Right forelimb (tissue), 1 donor: Measurements from ENCODE around the gene JPT2.

Experiments
- DNase-seq: peaks from one replicate; pipeline ENCODE4 v3.0.0-alpha.2; 2018

Gene JPT2, protein sequence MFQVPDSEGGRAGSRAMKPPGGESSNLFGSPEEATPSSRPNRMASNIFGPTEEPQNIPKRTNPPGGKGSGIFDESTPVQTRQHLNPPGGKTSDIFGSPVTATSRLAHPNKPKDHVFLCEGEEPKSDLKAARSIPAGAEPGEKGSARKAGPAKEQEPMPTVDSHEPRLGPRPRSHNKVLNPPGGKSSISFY

DNA sequence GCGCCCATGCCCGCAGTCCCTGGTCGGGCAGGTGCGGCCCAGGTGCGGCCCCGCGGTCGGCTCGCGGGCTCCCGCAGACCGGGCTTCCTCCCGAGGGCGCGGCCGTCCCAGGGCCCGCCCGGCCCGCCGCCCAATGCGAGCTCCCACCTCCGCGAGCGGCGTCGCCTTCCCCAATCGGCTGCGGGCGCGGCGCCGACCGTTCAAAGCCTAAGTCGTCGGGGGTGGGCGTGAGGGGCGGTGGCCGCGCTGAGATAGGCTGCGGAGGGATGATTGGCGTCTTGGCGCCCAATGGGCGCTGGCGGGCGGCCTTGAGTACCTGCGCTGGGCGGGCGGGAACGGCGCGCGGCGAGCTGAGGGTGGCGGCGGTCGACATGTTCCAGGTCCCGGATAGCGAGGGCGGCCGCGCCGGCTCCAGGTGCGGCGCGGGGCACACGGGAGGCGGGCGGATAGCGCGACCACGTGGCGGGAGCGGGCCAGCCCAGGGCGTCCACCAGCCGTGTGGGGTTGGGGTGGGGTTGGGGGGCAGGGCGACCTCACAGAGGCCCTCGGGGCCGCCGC, at the start of gene JPT2:
Gene JPT2, plus strand, starts transcription at position 338 of the 558 bp plus-strand sequence. Its CDS starts 34 bp downstream, at position 372.
- peak; percentile 95 for DNase-seq

DNA sequence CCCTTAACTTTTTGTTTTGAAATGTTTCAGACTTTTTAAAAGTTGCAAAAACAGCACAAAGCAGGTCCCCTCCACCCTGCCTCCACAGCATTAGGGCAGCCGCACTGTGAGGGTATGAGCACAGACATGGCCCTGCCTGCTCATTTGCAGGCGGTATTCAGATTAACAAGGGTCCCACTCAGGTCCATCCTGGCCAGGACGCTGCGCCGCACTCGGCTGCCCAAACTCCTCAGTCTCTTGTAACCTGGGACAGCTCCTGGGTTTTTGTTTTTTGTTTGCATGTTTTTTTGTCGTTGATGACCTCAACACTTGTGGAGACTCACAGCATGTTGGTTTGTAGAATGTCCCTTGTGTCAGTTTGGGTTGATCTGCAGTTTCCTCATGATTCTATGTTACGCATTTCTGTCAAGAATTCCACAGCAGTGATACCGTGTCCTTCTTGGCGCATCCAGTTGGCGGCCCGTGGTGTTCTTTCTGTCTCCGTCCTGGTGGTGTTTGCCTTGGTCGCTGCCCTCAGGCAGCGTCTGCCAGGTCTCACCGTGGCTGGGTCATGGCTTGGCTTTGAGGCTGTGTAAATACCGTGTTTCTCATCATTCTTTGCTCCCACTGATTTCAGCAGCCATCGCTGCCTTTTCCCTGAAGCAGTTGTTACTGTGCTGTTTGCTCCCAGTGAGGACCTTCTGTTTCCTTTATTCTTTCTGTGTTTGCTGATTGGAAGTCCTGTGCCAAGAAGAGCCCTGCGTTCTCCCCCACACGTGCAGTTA, 47.4 kb upstream of the JPT2 start:
- DNase-seq: no peak

DNA sequence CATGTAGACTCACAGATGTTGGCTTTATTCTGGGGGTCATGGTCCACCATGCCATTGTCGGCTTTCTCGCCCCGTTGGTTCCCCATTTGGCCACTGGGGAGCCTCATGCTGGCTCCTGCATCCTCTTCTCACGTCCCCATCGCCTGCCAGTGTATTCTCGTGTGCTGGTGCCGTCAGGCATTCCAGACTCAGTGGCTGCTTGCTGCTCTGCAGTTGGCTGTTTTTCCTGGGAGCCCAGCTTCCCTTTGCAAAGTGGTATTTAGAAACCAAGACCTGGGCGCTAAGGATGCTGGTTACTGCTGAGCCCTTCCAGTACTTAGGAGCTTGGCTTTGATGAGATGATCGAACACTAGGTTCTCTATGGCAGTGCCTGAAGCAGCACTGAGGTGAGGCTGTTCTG, 46.8 kb upstream of the JPT2 start:
- DNase-seq: no peak

DNA sequence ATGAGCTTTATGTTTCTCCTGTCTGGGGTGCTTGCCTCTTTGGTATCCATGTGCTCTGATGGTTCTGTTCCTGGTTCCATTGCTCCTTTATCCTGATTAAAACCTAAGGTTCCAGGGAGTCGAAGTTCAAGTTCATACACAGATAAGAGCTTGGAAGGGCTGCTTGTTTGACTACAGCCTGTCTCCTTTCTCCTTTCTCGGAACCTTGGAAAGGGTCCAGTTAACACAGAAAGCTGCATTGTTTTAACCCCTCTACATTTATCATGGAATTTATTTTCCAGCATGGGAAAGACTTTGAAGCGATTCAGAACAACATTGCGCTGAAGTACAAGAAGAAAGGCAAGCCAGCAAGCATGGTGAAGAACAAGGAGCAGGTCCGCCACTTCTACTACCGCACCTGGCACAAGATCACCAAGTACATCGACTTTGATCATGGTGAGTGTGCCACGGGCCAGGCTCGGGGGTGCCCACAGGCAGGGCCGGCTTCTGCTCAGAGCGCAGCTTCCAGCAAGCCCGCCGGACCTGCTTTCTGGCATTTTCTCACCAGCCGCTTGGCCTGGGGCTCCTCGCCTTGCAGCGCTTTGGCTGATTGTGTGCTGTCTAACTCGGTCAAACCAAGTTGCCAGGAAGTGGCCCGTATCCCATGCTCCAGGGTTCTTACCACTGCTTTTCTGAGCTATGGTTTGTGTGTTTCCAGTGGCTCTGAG, 46.0 kb upstream of the JPT2 start:
- DNase-seq: no peak

DNA sequence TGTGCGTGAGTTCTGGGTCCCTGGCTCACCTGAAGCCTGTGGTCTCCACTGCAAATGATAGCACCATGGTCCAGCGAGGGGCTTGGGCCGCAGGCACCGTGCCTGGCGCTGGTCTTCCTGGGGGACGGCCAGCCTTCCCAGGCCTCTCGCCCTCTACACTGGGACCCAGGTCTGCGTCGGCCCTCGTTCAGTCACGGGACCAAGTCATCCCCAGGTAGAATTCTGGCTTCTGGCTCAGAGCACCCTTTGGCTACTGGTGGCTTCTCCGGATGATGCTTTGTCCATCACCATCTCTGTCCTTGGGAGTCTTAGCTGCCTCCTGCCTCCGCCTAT, 45.5 kb upstream of the JPT2 start:
- DNase-seq: no peak

DNA sequence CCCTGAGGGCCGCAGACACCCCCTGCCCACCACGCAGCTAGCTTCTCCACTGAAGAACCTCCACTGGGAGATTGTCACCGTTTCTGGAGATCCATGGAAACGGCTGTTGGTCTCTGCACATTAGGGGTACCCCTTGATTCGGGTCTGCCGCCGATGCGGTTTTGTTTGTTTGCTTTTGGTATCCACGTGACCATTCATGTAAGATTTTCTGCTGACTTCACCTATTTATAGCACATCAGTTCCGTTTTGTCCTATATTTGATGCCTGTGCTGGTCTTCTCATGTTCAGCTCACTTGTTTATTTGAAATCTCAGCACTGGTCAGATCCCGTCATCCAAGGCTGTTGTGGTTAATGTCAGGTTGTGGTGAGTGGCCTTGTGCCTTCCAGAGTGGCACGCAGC, 44.8 kb upstream of the JPT2 start:
- DNase-seq: no peak

DNA sequence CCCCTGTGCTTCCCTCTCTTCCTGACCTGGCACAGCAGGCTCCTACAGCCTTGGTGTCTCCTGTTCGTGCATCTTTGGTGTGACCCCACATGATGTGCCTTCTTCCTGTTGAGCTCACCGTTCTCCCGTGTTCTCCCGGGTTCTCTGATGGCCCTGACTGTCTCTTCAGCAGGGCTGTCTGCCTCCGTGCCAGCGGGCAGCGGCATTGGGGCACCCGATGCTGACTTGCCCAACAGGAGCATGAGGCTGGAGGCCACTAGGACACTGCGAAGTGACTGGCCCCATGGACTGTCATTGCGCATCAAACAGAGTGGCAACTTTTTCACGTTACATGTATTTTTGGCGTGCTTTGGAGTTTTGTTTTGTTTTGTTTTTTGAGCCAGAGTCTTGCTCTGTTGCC, 43.5 kb upstream of the JPT2 start:
- no peak for DNase-seq

DNA sequence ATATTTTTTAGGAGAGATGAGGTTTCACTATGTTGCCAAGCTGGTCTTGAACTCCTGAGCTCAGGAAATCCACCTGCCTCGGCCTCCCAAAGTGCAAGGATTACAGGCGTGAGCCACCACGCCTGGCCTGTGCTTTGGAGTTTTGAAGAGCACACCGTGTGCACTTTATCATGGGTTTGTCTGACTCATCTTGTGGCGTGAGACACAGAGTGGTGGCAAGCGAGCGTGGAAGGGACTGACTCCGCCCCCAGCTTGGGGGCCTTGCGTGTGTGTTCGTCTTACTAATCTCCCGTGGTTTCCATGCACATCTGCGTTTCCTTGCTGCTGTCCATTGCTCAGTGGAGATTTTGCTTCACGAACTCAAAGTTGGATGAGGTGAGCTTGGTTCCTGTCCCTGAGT, 43.0 kb upstream of the JPT2 start:
- DNase-seq: no peak

DNA sequence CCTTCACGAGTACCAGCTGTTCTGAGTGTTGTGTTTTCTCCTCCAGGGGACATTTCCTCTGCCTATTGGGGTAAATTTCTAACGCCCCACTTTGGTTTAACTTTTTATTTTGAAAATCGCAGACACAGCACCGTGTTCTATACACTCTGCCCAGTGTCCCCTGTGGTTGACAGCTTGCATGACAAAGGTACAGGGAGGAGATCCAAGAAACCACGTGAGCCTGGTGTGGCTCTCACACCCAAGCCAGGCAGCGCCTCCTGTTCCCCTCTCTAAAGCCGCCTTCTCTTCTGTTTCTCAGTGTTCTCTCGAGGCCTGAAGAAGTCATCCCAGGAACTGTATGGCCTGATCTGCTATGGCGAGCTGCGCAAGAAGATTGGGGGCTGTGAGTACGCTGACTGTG, 40.6 kb upstream of the JPT2 start:
- DNase-seq: no peak

DNA sequence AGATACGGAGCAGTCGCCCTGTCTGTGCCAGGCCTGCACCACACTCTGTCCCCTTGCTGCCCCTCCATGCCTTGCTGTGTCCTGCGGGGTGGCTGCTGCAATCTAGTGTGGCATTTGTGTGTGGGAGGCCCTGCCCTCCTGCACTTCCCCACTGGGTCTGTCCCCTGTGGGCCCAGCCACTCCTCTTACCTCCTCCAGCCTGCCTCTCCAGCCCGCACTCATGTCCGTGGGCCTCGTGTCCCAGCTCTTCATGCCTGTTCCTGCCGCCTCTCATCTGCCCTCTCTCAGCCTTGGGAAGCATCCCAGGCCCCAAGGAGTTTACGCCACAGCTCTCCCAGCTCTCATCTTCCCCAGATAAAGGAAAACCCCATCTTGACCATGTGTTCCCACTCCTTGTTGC, 39.3 kb upstream of the JPT2 start:
- no peak for DNase-seq

DNA sequence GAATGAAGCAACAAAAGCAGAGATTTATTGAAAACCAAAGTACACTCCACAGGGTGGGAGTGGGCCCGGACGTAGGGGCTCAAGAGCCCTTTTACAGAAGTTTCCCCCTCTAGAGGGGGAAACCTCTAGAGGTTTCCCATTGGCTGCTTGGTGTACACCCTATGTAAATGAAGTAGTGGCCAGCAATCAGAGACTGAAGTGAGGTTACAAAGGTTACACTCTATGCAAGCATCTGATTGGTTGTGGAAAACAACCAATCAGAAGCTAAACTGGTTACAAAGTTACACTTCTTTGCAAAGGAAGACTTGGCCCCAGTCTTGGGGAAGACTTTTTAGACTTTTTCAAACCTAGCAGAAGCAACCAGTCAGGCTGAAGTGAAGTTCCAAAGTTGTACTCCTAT, 38.8 kb upstream of the JPT2 start:
- DNase-seq: no peak

DNA sequence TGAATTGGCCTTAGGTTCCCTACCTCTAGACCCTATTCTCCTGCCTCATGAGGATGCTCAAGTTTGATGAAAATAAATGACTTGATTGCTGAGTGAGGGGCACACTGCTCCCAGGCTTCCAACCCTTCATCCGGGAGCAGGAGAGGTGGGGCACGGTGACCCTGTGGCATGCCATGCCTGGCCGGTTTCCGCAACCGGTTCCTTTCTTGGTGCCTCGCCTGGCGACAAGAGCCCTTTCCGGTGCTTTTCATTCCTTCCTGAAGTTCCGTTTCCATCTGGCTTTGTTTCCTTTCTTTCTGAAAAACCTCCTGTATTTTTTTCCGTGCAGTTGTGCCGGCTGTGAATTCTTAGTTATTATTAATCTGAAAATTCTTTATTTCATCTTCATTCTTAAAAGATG, 38.2 kb upstream of the JPT2 start:
- DNase-seq: no peak

DNA sequence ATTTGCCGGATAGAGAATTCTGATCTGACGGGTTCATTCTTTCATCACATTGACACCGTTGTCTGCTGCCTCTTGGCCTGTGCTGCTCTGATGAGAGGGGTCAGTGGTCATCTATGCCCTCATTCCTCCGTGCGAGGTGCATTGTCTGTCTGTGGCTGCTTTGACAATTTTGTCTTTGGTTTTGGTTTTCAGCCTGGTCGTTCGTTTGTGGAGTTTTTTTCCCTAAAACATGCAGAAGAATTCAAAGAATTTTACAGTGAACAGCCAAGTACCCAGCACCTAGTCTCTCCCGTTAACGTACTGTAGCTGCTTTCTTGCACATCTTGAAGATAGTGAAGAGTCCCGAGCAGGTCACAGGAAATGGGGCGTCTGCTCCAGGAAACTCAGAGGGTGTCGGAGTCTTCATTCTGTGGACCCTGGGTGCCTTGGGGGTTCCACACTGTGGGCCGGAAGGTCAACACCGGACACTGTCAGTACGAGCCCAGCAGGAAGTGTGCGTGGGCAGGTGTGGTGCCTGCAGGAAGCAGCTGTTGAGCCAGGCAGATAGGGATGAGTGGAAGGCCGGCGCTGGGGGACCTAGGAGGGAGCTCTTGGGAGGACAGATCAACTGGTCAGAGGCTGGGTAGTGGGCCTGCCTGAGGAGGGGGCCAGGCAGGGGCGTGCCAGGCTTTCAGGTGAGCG, 37.7 kb upstream of the JPT2 start:
- no peak for DNase-seq

DNA sequence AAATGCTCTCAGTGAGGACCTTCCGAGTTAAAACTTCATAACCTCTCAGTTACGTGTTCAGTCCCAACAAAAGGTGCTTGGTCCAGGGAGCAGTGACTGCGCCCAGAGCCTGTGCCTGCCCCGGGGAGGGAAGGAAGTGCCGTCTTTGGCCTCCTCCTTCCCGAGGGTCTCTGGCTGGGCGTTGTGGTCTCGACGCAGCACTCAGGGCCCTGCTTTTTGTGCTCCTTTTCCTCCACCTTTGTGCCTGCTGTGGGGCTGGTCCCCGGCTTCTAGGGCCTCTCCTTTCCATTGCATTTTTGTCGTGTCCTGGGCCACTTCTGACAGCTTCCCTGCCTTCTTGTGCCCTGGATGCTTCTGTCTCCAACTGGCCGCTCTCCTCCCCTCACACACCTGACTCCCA, 36.8 kb upstream of the JPT2 start:
- no peak for DNase-seq

DNA sequence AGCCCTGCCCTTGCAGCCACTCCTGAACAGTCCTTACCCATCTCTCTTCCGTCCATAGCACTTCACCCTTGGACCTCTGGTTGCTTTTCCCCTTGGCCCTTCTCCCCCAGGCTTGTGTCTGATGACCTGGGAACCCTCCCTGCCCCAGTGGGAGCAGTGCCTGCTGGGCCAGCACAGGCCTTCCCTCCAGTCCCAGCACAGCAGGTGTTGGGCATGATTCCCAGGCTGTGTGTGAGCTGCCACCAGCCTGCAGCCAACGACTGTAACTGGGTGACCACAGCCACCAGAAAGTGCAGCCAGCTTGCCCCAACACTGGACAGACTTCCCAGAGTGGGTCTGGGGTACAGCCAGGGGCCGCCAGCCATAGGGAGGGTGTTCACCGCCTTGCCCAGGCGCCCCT, 35.9 kb upstream of the JPT2 start:
- DNase-seq: no peak

DNA sequence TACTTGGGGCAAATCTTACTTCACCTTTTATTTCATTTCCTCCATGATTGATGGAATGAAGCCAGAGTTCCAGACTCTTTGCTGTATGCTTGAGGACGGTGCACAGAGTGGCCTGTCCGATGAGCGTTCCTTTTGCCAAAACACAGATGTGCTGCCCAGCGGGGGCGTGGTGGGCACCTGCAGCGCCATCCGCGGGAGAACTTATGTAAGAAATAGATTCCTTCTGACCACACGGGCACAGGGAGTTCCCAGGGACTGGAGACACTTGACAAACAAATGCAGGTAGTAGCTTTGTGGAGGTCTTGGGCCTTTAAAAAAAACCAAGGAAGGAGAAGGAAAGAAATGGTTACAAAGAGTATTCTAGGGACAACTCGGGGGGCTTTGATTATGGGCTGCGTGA, 35.3 kb upstream of the JPT2 start:
- DNase-seq: no peak

DNA sequence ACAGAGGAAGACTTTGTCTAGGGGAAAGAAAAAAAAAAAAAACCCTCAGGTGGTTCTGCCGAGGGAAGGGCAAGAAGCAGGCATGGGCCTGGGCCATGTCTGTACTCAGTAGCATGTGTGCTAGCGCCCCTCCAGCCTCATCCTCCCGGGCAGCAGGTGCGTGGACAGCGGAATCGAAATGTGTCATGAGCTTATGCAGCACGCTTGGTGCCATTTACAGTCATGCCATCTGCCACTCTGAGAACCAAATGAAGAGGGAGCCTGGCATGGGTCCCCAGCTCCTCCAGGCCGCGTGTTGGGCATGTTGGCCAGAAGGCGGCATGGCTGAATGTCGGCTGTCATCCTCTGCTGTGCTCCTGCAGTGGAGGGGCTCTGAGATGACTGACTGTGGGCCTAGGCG, 34.6 kb upstream of the JPT2 start:
- DNase-seq: no peak

DNA sequence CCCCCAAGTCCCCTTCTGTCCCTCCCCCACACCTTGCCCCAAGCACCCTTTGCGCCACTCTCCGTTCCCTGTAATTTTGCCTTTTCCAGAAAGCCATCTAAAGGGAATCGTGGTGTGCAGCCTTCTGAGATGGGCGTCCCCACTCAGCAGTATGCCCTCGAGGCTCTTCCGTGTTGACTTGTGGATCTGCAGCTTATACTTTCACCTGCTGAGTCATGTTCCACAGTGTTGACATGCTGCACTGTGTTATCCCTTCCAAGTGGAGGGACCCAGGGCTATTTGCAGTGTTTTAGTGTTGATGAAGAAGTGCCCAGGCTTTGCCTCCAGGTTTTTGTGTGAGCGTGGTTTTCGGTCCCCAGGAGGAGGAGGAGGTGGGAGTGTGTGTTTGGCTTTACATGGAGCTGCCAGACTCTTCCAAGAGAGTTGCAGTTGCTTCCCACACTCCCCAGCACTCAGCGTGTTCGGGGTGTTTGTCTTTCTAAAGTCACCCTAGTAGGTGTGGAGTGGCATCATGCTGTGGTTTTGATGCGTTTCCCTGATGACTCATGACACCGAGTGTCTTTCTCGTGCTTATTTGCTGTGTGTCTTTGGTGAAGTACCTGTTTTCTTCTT, 32.1 kb upstream of the JPT2 start:
- DNase-seq: no peak

DNA sequence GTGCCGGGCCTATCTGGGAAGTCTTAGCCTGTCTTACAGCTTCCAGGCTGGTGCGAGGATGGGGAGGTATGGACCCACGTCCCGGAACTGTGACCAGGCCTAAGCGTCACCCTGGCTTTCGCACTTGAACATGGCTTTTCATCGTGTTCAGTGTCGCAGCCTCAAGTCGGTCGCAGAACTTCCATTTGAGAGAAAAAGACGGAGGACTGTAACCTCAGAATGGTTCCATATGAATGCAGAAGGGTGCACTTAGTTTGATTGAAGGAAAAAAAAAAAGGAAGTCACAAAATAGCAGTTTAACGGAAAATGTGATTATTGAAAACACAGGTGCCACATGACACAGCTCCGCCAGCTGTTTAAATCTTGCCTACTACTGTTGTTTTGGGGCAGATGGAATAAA, 30.2 kb upstream of the JPT2 start:
- DNase-seq: no peak

DNA sequence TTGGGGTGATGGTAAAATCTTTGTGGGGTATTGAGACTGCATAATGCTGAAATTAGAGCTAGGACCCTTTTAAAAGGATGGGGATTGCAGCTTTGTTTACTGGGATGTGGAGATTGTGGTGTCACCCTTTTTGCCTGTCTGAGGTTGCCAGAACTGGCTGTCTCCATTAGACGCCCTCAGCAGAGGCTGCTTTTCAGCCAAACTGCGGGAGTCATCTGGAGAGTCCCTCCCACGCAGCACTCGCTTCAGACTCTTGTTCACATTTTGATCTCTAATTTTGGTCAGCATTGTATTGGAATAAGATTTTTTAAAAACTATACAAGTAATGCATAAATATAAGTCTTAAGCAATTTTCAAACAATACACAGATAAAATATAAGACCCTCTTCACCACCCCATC, 27.9 kb upstream of the JPT2 start:
- DNase-seq: no peak

DNA sequence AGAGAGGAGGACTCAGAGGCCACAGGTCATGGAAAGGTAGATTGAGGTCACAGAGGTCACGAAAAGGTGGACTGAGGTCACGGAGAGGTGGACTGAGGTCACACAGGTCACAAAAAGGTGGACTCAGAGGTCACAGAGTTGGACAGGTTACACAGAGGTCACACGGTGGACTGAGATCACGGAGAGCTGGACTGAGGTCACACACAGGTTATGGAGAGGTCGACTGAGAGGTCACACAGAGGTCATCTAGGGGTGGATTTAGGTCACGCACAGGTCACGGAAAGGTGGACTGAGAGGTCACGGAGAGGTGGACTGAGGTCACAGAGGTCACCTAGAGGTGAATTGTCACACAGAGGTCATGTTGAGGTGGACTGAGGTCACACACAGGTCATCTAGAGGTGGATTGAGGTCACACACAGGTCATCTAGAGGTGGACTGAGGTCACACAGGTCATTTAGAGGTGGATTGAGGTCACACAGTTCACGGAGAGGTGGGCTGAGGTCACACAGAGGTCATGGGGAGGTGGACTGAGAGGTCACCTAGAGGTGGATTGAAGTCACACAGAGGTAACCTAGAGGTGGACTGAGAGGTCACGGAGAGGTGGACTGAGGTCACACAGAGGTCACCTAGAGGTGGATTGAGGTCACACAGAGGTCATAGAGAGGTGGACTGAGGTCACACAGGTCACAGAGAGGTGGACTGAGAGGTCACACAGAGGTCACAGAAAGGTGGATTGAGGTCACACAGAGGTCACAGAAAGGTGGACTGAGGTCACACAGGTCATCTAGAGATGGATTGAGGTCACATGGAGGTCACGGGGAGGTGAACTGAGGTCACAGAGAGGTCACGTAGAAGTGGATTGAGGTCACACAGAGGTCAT, 26.7 kb upstream of the JPT2 start:
- no peak for DNase-seq

DNA sequence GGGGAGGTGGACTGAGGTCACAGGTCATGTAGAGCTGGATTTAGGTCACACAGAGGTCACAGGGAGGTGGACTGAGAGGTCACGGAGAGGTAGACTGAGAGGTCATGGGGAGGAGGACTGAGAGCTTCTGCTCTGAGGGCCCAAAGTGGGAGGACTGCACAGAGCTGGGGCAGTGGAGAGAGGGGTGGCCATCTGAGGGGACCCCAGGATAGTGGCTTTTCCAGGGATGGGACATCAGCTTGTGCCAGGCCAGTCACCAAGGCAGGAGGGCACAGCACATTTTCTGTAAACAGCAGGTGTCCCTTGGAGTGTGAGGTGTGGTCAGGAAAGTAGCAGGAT, 26.1 kb upstream of the JPT2 start:
- DNase-seq: no peak
